Body of pancreas (tissue), 4 donors: ENCODE results near the gene GBP7.

Experiments used
- POLR2A ChIP-seq, 3 donors: fragments of 450-650 bp; IDR thresholded peaks; one replicate each; pipeline ENCODE4 v1.6.1; 2016; ENCODE audit warnings: antibody characterized with exemption in 3 of 3, mild to moderate bottlenecking in 2 of 3
- TF ChIP-seq, protein P1 (sequence below), 7 experiments: fragments of 450-650 bp in 4 of 7; fragments of 200-600 bp in 3 of 7; sonication (generic) in 3 of 7; IDR thresholded peaks; one replicate each; pipeline ENCODE4 v1.5.1; 2016 to 2019; ENCODE audit warnings: antibody characterized with exemption in 7 of 7

DNA sequence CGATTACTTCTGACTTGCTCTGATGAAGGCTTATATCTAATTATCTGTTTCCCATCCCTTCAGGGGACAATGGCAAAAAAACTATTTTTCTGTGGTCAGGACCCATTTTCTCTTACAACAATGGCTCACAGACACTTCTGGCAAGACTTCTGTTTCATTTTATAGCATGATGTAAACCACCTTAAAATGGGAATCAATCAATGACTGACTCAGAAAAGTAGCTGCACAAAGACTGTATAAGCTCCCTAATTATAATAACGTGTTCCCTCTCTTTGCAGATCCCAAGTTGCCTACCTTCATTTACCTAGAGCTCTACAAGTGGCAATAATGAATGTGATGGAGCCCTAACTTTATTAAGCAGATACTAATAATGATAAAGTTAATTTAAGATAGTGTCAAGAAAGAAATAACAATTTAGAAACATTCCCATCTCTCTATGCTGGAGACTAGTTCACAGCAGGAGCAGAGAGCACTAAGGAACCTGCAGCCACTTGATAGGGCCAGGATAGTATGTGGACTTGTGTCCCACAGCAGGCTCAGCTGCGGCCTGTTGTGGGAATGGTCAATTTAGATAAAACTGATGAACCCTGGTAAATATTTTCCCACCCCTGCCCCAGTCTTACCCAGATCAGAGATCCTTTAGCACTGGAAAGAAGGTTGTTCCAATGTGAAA is 50.4 kb downstream of the GBP7 start:
- TF ChIP-seq, protein P1, sequence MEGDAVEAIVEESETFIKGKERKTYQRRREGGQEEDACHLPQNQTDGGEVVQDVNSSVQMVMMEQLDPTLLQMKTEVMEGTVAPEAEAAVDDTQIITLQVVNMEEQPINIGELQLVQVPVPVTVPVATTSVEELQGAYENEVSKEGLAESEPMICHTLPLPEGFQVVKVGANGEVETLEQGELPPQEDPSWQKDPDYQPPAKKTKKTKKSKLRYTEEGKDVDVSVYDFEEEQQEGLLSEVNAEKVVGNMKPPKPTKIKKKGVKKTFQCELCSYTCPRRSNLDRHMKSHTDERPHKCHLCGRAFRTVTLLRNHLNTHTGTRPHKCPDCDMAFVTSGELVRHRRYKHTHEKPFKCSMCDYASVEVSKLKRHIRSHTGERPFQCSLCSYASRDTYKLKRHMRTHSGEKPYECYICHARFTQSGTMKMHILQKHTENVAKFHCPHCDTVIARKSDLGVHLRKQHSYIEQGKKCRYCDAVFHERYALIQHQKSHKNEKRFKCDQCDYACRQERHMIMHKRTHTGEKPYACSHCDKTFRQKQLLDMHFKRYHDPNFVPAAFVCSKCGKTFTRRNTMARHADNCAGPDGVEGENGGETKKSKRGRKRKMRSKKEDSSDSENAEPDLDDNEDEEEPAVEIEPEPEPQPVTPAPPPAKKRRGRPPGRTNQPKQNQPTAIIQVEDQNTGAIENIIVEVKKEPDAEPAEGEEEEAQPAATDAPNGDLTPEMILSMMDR (IDR thresholded peaks at IDR 0.05), result no peak
- no peak for TF ChIP-seq POLR2A (IDR thresholded peaks at IDR 0.05)
